HG02759 (cell line): ENCODE data around the gene DPT.

ENCODE experiments used
- ATAC-seq: cut with Tn5 transposase; IDR thresholded peaks from one replicate; pipeline ENCODE4 v1.9.1; 2021; ENCODE audit warnings: mild to moderate bottlenecking, moderate library complexity; ENCODE audit not compliant: unreplicated experiment

DPT gene

DNA sequence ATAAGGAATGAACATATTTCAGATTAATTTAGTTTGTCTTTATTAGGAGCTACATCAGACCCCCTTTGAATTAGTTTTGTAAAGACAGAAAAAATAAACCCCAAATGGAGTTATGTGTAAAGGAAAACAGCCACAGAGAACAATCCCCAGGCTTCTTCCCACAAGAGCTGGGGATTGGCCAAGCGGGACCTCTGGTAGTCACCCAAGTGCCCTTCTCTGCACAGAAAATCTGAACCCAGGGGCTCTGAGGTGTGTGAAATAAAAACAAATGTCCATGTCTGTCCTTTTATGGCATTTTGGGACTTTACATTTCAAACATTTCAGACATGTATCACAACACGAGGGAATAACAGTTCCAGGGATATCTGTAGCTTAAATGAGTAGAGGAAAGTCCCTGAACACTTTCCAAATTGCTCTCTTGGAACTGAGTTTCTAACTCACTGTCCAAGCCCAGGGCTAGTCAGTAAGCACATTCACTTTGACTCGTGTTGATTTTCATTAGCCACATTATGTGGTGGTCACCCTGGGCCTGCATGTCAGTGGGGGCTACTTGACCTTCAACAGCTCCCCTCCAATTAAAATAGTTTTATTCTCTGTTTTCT lies 22.5 kb downstream of the DPT start:
- no peak for ATAC-seq

DNA sequence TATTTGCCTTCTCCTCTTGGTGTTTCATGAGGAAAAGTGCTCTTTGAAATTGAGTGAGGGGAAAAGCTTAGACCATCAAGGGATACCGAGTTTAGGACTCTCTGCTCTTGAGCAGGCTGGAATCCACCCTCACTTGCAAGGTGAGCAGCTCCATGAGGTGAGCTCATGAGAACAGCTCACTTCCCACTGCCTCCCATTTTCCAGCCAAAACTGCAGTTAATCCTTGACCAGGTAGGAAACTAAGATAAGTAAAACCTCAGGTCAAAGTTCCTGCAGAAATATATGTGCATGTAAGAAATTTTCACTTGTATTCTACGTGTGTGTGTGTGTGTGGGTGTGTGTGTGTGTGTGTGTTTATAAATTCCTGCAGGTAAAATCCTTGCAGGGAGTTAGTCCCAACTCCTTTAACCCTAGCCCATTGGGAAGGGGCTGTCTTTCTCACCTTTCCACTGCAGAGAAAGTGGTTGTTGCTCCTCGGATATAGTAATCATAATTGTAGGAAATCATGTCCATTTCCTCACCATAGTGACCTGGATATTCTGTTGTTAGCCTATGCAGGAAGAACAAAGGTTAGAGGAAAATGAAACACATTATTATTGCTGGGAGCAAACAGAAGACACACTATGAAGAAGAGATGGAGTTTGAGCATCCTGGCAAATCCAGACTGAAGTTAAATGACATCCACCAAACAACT lies 28.3 kb downstream of the DPT start:
- ATAC-seq: no peak

GRCh38 chr1:168698453-168698852 lies 30.6 kb downstream of the DPT start:
- no peak for ATAC-seq

- ATAC-seq: no peak
These were observed 31.5 kb downstream of the DPT start for GRCh38 chr1:168697356-168698126.

- ATAC-seq: no peak
These were observed 32.8 kb downstream of the DPT start for GRCh38 chr1:168696125-168696760.

DNA sequence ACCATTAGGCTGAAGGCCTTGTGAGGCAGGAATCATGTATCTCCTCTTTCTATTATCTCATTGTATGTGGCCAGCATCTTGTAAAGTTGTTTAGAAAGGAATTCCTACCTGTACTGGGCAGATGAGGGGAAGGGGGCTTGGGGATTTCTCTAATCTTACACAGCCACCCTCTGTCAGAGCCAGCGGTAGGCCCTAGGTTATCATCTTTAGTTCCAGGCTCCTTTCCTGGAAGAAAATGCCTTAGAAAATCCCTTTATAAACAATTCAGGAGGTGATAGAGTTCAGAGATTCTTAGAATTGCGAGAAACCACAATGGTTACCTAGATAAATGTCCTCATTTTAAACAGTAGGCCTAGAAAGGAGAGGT lies 35.2 kb downstream of the DPT start:
- no peak for ATAC-seq

DNA sequence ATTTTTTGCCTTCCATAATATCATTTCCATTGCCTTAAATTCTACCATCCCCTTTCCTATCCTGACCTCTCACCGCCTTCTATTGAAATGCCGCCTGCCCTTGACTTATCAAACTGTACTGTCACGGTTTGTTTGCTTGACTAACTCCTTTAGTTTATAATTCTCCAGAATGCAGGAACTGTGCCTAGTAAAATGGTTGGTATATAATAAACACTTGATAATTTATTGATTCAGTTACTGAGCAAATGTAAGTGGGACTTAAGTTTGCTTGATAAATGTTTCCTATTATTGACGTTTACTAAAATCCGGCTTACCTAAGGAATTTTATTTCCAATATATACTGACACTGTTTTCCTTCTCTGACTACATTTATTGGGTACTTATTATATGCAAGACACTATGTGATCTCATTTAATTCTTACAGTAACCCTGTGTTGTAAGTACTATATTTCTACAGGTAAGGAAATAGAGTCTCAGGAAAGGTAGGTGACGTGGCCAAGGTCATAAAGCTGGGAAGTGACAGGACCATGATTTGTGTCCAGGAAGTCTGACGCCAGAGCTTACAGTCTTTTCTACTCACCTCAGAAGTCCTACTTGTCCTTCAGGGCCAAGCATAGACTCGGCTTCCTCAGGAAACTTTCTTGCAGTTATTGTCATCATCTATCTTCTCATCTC lies 35.7 kb downstream of the DPT start:
- ATAC-seq: no peak

DNA sequence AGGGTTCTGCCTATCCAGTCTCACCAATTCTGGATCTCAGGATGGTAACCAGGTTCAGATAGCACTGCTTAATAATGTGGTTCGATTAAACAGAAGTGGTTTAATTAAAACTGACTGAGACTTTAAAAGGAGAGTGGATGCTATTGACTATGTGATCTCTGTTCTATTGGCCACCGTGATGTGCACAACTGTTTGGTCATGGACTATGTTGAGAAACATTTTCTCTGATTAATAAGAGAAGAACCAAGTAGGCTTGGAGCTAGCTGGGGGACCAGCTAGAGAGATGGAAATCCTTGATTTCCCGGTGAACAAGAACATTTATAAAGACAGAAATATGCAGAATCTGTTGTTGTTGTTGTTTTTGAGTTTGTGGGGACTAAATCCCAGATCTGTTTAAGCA lies 36.5 kb downstream of the DPT start:
- no peak for ATAC-seq

DNA sequence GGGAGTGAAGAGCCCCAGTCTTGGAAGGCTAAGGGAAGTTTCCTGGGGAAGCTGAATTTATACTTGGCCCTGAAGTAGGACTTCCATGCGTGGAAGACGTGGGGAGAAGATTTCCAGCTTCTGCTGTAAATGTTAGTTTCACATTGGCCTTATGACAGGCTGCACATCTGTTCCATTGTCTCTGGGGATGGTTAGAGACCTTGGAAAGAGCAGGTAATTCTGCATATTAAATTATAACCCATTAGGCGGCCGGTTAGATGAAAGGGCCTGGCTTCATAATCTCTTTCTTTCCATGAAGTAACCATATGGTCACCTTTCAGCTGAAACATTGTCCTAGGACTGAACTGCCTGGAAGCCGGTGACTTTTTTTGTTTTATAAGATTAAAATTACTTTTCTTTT lies 37.5 kb downstream of the DPT start:
- no peak for ATAC-seq

DNA sequence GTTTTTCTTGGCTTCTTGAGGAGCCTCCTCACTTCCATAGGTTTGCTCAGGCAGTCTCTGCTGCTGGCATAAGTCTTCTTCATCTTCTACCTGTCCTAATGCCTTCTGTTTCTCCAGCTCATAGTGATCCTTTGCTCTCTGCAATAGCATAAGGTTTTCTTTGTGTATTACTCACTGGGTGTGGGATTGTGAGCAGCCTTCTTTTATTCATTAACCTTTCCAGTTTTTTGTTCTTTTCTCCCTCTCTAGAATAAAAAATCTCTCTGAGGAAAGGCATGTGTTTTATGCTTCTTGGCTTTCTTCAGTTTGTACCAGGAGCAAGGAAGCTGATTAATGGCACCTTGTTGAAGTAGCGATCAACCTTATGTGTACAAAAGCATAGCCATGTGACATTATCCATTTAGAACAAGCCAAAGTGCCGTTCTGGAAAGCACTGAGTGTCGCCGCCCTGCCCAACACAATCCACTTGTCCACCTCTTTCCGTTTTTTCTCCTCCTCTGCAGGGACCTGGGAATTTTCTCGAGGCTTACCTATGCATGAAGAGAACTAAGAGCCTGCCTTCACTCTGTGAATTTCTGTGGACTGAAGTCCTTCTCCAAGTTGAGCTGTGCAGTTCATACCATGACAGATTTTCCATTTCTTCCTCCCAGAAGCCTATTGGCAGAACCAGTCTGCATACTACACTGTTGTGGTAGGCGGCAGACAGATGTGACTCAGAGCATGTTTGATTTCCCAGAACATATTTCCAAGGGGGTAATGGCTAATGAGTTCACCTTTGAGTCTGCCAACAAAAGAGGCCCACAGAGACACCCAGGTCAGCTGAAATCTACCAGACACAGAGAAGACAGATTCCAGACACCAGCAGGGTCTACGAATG lies 39.0 kb downstream of the DPT start:
- no peak for ATAC-seq

GRCh38 chr1:168689327-168689657 lies 39.7 kb downstream of the DPT start:
- ATAC-seq: no peak

- no peak for ATAC-seq
These were observed 40.2 kb downstream of the DPT start for GRCh38 chr1:168688644-168689326.

DNA sequence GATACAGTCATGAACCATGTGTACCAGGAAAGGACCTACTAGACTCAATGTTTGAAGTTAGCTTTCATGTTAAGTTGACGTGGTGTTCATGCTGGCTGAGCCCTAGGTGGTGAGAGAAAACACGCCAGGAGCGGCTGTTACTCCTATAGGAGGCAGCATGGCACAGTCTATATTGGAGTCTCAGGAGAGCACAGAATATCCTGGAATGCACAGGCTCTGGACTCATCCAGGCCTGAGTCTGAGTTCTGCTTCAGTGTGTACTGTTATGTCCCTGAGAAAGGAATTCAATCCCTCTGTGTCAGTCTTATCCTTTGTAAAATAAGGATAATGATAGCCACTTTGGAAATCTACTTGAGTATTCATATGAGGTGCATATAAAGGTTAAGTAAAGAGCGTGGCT lies 41.2 kb downstream of the DPT start:
- no peak for ATAC-seq

GRCh38 chr1:168686666-168687065 lies 42.3 kb downstream of the DPT start:
- ATAC-seq: no peak

GRCh38 chr1:168683871-168684270 lies 45.1 kb downstream of the DPT start:
- ATAC-seq: no peak

- ATAC-seq: no peak
These were observed 52.1 kb downstream of the DPT start for GRCh38 chr1:168676861-168677260.

DNA sequence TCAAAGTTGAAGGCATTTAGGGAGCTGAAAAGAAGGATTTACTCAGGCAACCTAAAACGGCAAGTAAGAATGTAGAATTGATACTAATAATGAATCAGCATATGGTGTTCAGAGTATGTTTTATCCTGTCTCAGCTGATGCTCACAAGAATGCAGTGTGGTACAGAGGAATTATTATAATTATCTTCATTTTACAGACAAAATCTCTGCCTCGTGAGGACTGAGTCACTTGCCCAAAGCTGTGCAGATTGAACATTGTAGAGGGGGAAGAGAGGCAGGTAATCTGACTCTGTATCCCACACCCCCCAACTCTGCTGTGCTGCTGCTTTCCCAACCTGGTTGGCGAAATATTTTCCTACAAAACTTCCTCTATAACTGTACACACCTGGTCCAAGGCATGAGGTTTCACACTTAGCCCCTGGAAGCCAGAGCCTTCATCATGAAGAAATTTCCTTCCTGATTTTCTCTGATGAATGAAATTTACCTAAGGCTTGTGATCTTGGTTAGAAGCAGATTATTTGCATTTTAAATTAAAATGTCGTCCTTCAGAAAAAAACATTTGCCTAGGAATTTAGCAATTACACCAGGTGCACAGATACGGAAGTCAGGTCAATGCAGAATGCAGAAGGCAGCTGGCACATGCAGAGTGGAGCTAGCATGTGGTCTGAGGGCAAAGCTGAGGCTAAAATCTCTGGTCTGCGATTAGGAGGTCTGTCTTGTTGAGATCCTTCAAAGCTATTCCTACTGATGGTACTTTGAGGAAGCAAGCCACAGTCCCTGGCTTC lies 52.8 kb downstream of the DPT start:
- ATAC-seq: no peak

GRCh38 chr1:168673974-168674683 lies 54.9 kb downstream of the DPT start:
- ATAC-seq: no peak
